AG10803 (cell line): ENCODE results near the gene ITGB5.

Experiments
- DNase-seq: peaks from one replicate; pipeline ENCODE4 v3.0.0; 2010; ENCODE audit warnings: low read depth
- H3K4me3 ChIP-seq: 2 replicates; pipeline ENCODE4 v1.5.1; 2011; ENCODE audit warnings: mild to moderate bottlenecking, low read length, control low read depth
- TF ChIP-seq, protein P1 (sequence below): conservative IDR thresholded peaks from 2 replicates; pipeline ENCODE4 v1.5.1; 2011; ENCODE audit warnings: mild to moderate bottlenecking, low read length, control low read depth, inconsistent platforms

ITGB5 gene

DNA sequence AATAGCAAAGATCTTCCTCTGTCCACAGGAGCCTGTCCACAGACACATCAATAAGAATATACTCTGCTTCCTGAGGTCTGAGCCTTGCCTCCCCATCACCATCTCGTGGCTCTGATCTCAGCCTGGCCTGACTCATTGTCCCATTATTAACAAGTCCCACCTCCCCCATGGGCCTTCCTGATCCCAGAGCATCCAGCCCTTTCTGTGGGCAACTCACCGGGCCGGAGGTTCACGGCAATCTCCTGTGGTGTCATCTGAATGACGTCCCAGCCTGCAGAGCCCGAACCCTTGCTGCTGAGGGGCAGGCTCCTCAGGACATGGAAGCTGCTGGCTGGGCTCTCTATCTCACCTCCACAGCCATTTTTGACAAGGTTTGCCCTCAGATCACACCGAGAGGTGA is 28.1 kb downstream of the ITGB5 start:
- H3K4me3 ChIP-seq, result no peak overlapping the region
- TF ChIP-seq, protein P1, sequence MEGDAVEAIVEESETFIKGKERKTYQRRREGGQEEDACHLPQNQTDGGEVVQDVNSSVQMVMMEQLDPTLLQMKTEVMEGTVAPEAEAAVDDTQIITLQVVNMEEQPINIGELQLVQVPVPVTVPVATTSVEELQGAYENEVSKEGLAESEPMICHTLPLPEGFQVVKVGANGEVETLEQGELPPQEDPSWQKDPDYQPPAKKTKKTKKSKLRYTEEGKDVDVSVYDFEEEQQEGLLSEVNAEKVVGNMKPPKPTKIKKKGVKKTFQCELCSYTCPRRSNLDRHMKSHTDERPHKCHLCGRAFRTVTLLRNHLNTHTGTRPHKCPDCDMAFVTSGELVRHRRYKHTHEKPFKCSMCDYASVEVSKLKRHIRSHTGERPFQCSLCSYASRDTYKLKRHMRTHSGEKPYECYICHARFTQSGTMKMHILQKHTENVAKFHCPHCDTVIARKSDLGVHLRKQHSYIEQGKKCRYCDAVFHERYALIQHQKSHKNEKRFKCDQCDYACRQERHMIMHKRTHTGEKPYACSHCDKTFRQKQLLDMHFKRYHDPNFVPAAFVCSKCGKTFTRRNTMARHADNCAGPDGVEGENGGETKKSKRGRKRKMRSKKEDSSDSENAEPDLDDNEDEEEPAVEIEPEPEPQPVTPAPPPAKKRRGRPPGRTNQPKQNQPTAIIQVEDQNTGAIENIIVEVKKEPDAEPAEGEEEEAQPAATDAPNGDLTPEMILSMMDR, result no peak
- peak; percentile 75 for DNase-seq

DNA sequence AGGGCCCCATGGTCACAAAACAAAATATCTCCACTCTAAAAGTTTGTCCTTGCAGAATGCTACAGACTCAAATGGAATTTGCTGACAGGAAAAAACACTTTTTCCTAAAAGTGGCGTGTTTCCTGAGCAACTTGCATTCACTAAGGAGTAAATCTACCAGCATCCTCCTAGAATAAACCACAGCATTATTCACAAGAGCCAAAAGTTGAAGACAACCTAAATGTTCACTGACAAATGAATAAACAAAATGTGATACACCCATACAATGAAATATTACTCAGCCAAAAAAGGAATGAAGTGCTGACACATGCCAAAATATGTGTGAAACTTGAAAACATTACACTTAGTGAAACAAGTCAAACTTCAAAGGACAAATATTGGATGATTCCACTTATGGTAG is 28.9 kb downstream of the ITGB5 start:
- TF ChIP-seq, protein P1, result no peak
- H3K4me3 ChIP-seq, result no peak overlapping the region
- DNase-seq, result peak; percentile 88

DNA sequence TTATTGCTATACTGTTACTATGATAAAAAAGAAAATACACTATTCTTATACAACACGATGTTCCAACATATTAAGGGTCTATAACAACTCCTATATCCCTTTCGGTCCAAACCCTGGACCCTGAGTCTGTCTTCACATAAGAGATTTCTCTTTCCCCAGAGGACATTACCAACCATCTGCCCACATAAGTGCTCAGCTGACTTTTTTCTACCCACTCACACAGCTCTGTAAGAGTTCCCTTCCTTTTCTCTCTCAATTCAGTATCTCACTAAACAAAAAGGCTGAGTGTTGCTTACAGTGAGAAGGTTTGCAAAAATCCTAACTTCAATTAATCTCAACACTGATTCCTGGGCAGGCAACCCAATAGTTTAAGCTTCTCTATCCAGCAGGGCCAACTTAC is 30.5 kb downstream of the ITGB5 start:
- H3K4me3 ChIP-seq, result no peak overlapping the region
- no peak for DNase-seq
- TF ChIP-seq, protein P1, result no peak

DNA sequence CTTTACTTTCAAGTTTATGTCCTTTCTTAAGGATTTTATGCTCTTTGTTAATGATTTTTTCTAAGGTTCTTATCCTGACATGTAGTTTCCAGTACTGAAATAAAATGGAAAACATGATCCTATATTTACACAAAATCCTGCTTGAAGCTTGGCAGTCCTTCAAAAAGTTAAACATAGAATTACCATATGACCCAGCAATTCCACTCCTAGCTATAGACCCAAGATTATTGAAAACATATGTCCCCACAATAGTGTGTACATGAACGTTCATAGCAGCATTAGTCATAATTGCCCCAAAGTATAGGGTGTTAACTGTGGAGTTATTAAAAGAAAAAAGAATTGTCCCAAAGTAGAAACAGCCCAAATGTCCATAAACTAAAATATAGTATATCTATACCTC is 33.2 kb downstream of the ITGB5 start:
- TF ChIP-seq, protein P1, result no peak

DNA sequence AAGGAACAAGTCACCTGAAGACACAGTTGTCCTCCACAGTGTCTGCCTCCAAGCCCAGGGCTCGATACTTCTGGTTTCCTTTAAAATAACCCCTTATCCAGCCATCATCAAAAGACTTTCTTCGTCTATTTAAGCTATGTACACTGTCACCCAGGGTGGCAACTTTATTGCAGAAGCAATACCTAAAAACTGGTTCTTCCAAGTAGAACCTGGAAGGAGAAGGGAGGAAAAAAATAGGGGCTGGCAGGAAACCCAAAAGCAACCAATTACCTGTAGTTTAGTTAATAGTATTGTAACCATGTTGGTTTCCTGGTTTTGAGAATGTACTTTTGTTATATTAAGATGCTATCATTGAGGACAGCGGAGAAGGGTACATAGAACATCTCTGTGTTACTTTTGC is 33.7 kb downstream of the ITGB5 start:
- DNase-seq, result no peak
- H3K4me3 ChIP-seq, result no peak overlapping the region
- TF ChIP-seq, protein P1, result no peak

More for the DNA sequence above, 33.2 kb downstream of the ITGB5 start:
- no peak overlapping the region for H3K4me3 ChIP-seq
- peak; percentile 38 for DNase-seq

DNA sequence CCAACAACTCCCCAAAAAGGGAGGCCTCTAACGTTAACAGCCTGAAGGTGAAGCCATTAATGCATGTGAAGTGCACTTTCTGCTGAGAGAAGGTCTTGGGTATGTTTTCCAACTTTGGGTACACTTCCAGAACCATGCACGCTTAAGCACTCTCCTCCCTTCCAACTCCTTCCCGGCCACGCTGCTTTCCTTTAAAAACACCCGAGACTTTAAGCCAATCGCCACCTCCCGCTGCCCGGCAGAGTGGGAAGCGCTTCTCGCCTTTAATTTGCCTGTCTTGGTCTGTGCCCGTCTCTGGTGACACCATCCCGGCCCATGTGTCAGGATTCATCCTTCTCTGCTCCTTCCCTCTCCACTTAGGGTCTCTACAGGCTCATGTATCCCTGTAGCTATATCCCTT is 35.3 kb downstream of the ITGB5 start:
- TF ChIP-seq, protein P1, result no peak
- no peak overlapping the region for H3K4me3 ChIP-seq
- no peak for DNase-seq

DNA sequence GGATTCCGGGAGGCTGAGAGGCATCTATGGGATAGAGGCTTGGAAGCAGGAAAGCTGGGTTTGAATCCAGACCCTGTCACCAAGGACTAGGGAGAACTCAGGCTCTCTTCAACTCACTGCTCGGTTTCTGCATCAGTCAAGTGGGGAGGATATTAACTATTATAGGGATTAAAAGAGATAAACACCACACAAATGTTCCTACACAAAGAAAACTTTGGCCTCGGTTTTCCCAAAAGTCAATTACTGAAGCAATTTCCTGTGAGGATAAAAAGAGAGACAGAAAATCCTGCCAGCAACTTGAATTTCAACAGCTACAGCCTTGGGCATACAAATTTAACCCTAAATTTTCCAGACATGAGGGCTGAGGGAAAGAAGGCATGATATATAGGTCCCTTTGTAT is 36.0 kb downstream of the ITGB5 start:
- TF ChIP-seq, protein P1, result no peak
- no peak overlapping the region for H3K4me3 ChIP-seq
- DNase-seq, result peak; percentile 44
